Measurements from ENCODE around the gene C19orf12. TPM values are rescaled to one million over a fixed set of nuclear protein-coding genes. Genes with fewer than 3 reads are reported as not detected.

C19orf12 gene
- total RNA-seq, 5 donors from 2014 or later (not counting 1 experiment from before 2014, with no cell fraction given), result 25.1 to 38.7 (median 34.2) TPM

DNA sequence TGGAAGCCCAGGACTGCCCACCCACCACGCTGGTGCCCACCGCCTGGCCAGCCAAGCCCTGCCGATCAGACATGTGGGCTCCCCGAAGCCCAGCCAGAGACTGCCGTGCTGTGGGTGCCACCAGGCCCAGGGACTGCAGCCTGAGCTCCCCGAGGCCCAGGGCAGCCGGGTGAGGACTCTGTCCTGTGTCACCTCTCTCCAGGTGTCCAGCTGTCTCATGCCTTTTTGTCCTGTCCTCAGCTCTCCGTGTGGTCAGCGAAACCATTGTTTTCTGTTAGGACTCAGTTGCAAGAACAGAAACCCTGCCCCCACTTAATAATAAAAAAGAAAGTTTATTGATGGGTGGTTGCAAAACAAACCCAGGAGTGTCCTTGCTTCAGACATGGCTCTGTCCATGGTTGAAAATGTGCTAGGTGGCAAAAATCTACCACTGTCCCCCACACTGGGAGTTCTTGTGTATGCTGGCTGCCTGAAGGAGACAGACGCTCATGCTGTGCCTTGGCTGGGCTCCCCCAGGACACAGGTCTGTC lies 39.9 kb downstream of the C19orf12 start:
- Histone ChIP-seq H3K4me1 (ENCODE audit: control insufficient read depth in 1 of 2, extremely low read depth in 1 of 2, insufficient read depth in 2 of 2, low read length in 2 of 2) (peaks cover 69 to 100% of the 10 kb centered on the region in 2 experiments), H3K27ac (ENCODE audit: low read length) (peak overlapping the region; percentile 64), H3K36me3 (ENCODE audit: control insufficient read depth in 2 of 2, extremely low read depth in 1 of 2, insufficient read depth in 1 of 2, low read length in 1 of 2) (peaks cover 14 to 56% of the 10 kb centered on the region in 2 donors), H3K4me3 (ENCODE audit: control insufficient read depth in 1 of 2, extremely low read depth in 1 of 2, low read length in 1 of 2) (peak overlapping the region in 1 of 2 donors; percentile 26), H3K9me3 (no peaks in the 10 kb centered on the region), H3K27me3 (replicated peaks in 1 of 2; ENCODE audit: control insufficient read depth in 2 of 2, extremely low read depth in 1 of 2, insufficient read depth in 2 of 2, low read length in 1 of 2) (no peaks in the 10 kb centered on the region)
- Mint-ChIP-seq H3K27ac (peak overlapping the region; percentile 90), H3K36me3 (peaks cover 23% of the 10 kb centered on the region), H3K4me1 (peaks cover 73 to 93% (median 91%) of the 10 kb centered on the region in 3 donors), H3K4me3 (peak overlapping the region in 1 of 3 donors; percentile 67), H3K27me3 (no peaks in the 10 kb centered on the region), H3K9me3 (no peaks in the 10 kb centered on the region)
- WGBS (ENCODE audit: insufficient coverage), result 83% methylated on average over 7 of the region's 10 CpGs
- ChIA-PET POLR2A (interaction anchor here in 1 of 2 donors (0.5 to 0.6 kb wide), 2 partner anchors 24 to 463 kb away, joined by 3 to 10 read pairs; no protein-coding TSS in a partner anchor), CTCF (interaction anchor here in 1 of 2 donors (0.6 to 1.3 kb wide), 2 partner anchors 41 to 60 kb away, joined by 3 to 8 read pairs; no protein-coding TSS in a partner anchor)
- DNase-seq (no peak), ATAC-seq (replicated peaks in 1 of 4) (no peak)

DNA sequence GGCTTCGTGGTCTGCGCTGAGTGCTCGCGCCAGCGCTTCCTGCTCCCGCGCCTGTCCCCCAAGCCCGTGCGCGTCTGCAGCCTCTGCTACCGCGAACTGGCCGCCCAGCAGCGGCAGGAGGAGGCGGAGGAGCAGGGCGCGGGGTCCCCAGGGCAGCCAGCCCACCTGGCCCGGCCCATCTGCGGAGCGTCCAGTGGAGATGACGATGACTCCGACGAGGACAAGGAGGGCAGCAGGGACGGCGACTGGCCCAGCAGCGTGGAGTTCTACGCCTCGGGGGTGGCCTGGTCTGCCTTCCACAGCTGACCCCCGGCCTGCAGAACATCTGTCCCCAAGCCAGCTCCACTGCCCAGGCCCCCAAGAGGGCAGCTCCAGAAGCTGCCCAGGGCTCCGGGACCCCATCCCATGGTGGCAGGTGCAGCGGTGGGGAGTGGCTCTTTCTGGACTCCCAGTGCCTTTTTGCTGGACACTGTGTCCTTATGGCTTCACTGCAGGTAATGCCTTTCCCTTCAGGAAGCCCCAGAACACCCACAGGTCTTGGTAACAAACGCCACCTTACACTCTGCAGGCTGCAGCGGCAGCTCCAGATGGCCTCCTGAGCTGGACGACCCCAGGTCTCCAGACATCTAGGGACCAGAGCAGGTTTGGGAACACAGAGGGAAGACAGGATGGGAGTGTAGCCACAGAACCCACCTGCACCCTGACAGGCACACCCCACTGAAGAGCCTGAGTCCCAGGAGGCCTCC lies 40.5 kb downstream of the C19orf12 start:
- ATAC-seq (replicated peaks in 1 of 4) (no peak), DNase-seq (no peak)
- Mint-ChIP-seq H3K9me3 (no peaks in the 10 kb centered on the region), H3K4me3 (peak overlapping the region in 1 of 3 donors; percentile 67), H3K4me1 (peaks cover 73 to 93% (median 92%) of the 10 kb centered on the region in 3 donors), H3K36me3 (peaks cover 27% of the 10 kb centered on the region), H3K27me3 (no peaks in the 10 kb centered on the region), H3K27ac (peak overlapping the region; percentile 90)
- POLR2A ChIA-PET, result interaction anchor here (0.6 kb wide), 2 partner anchors 25 to 38 kb away, joined by 3 read pairs; no protein-coding TSS in a partner anchor
- Histone ChIP-seq H3K4me3 (ENCODE audit: control insufficient read depth in 1 of 2, extremely low read depth in 1 of 2, low read length in 1 of 2) (no peak overlapping the region), H3K9me3 (no peaks in the 10 kb centered on the region), H3K4me1 (ENCODE audit: control insufficient read depth in 1 of 2, extremely low read depth in 1 of 2, insufficient read depth in 2 of 2, low read length in 2 of 2) (peaks cover 63 to 100% of the 10 kb centered on the region in 2 experiments), H3K36me3 (ENCODE audit: control insufficient read depth in 2 of 2, extremely low read depth in 1 of 2, insufficient read depth in 1 of 2, low read length in 1 of 2) (peaks cover 14 to 61% of the 10 kb centered on the region in 2 donors), H3K27ac (ENCODE audit: low read length) (peak overlapping the region; percentile 97), H3K27me3 (replicated peaks in 1 of 2; ENCODE audit: control insufficient read depth in 2 of 2, extremely low read depth in 1 of 2, insufficient read depth in 2 of 2, low read length in 1 of 2) (no peaks in the 10 kb centered on the region)
- 87% methylated on average over 33 of the region's 34 CpGs for WGBS (ENCODE audit: insufficient coverage)
- CTCF ChIA-PET, result interaction anchor here in 1 of 2 donors (0.6 kb wide), 1 partner anchor 60 kb away, joined by 8 read pairs; no protein-coding TSS in a partner anchor

DNA sequence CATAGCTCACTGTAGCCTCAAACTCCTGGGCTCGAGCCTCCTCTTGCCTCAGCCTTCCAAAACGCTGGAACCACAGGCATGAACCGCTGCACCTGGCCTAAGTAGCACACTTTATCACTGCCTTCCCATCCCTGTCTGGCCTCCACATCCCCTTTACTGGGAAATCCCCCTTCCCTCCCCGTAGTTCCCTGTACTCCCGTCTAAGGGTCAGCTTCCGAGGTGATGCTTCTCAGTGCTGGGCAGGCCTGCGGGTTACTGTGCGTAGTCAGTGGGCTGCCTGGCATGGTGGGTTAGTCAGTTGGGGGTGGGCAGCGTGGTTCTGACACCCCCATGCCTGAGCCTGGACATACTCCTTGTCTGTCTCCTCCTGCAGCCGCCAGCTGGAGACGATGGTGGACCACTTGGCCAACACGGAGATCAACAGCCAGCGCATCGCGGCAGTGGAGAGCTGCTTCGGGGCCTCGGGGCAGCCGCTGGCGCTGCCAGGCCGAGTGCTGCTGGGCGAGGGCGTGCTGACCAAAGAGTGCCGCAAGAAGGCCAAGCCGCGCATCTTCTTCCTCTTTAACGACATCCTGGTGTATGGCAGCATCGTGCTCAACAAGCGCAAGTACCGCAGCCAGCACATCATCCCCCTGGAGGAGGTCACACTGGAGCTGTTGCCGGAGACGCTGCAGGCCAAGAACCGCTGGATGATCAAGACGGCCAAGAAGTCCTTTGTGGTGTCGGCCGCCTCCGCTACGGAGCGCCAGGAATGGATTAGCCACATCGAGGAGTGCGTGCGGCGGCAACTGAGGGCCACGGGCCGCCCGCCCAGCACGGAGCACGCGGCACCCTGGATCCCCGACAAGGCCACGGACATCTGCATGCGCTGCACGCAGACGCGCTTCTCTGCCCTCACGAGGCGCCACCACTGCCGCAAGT lies 41.4 kb downstream of the C19orf12 start:
- H3K4me3 ChIP-seq (ENCODE audit: control insufficient read depth in 1 of 2, extremely low read depth in 1 of 2, low read length in 1 of 2), result peak overlapping the region; percentile 11 to 39
- 77% methylated on average over 54 of the region's 57 CpGs for WGBS (ENCODE audit: insufficient coverage)
- peaks cover 80 to 95% (median 94%) of the 10 kb centered on the region in 3 donors for H3K4me1 Mint-ChIP-seq
- no peak for DNase-seq
- H3K27ac ChIP-seq (ENCODE audit: low read length), result peak overlapping the region; percentile 97
- ATAC-seq (replicated peaks in 1 of 4), result no peak
- H3K36me3 Mint-ChIP-seq, result peaks cover 28% of the 10 kb centered on the region
- no peaks in the 10 kb centered on the region for H3K9me3 ChIP-seq
- H3K36me3 ChIP-seq (ENCODE audit: control insufficient read depth in 2 of 2, extremely low read depth in 1 of 2, insufficient read depth in 1 of 2, low read length in 1 of 2), result peaks cover 14 to 58% of the 10 kb centered on the region in 2 donors
- H3K27ac Mint-ChIP-seq, result peak overlapping the region; percentile 95 to 97
- ChIA-PET POLR2A (interaction anchor here (0.6 to 1.6 kb wide), 4 partner anchors 39 to 68 kb away, joined by 3 to 14 read pairs (median 4); partner anchors contain the start of gene POP4 (in 1 of the 2)), CTCF (interaction anchor here in 1 of 2 donors (0.6 to 3.0 kb wide), 8 partner anchors 9 to 113 kb away, joined by 3 to 44 read pairs (median 7); partner anchors contain the start of genes C19orf12, PLEKHF1 and POP4)
- H3K27me3 Mint-ChIP-seq, result no peaks in the 10 kb centered on the region
- peaks cover 68 to 100% of the 10 kb centered on the region in 2 experiments for H3K4me1 ChIP-seq (ENCODE audit: control insufficient read depth in 1 of 2, extremely low read depth in 1 of 2, insufficient read depth in 2 of 2, low read length in 2 of 2)
- peak overlapping the region; percentile 28 to 89 (median 62) for H3K4me3 Mint-ChIP-seq
- H3K27me3 ChIP-seq (replicated peaks in 1 of 2; ENCODE audit: control insufficient read depth in 2 of 2, extremely low read depth in 1 of 2, insufficient read depth in 2 of 2, low read length in 1 of 2), result no peaks in the 10 kb centered on the region
- H3K9me3 Mint-ChIP-seq, result no peaks in the 10 kb centered on the region

DNA sequence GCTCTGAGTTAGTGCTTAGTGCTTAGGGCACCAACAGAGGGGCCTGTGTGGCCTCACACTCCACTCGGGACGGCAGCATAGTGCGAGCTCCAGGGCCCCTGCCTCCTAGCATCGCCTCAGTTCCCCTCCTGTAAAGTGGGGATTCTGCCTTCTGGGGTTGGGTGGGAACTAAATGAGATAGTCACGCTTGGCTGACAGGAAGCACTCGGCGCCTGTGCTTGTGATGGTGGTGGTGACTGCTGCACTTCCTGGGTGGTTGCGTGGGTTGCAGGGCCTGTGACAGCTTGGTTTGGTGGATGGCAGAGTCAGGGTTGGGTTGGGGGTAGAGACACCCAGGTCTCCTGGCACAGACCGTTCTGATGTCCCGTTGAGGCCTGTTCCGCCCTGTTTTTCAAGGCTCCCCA lies 42.1 kb downstream of the C19orf12 start:
- 0% methylated on average over 8 of the region's 11 CpGs for WGBS (ENCODE audit: insufficient coverage)
- H3K27ac ChIP-seq (ENCODE audit: low read length), result peak overlapping the region; percentile 97
- POLR2A ChIA-PET, result interaction anchor here (0.6 to 1.6 kb wide), 8 partner anchors 11 to 1542 kb away, joined by 3 to 14 read pairs (median 4); partner anchors contain the start of gene POP4 (in 1 of the 2)
- Mint-ChIP-seq H3K9me3 (no peaks in the 10 kb centered on the region), H3K36me3 (peaks cover 28% of the 10 kb centered on the region), H3K4me3 (peak overlapping the region; percentile 58 to 89 (median 62)), H3K27me3 (no peaks in the 10 kb centered on the region), H3K27ac (peak overlapping the region; percentile 95 to 97), H3K4me1 (peaks cover 80 to 95% (median 94%) of the 10 kb centered on the region in 3 donors)
- ATAC-seq (replicated peaks in 1 of 4) (peak; percentile 82 to 91 (median 82)), DNase-seq (peak; percentile 66 to 93 (median 88))
- peaks cover 14 to 53% of the 10 kb centered on the region in 2 donors for H3K36me3 ChIP-seq (ENCODE audit: control insufficient read depth in 2 of 2, extremely low read depth in 1 of 2, insufficient read depth in 1 of 2, low read length in 1 of 2)
- H3K4me3 ChIP-seq (ENCODE audit: control insufficient read depth in 1 of 2, extremely low read depth in 1 of 2, low read length in 1 of 2), result peak overlapping the region; percentile 39 to 46
- CTCF ChIA-PET, result interaction anchor here (0.6 to 3.0 kb wide), 13 partner anchors 8 to 114 kb away, joined by 3 to 44 read pairs (median 6); partner anchors contain the start of genes C19orf12 (in 1 of the 2), PLEKHF1 (in 1 of the 2) and POP4 (in 1 of the 2)
- peaks cover 71 to 100% of the 10 kb centered on the region in 2 experiments for H3K4me1 ChIP-seq (ENCODE audit: control insufficient read depth in 1 of 2, extremely low read depth in 1 of 2, insufficient read depth in 2 of 2, low read length in 2 of 2)
- no peaks in the 10 kb centered on the region for H3K9me3 ChIP-seq
- no peaks in the 10 kb centered on the region for H3K27me3 ChIP-seq (replicated peaks in 1 of 2; ENCODE audit: control insufficient read depth in 2 of 2, extremely low read depth in 1 of 2, insufficient read depth in 2 of 2, low read length in 1 of 2)

DNA sequence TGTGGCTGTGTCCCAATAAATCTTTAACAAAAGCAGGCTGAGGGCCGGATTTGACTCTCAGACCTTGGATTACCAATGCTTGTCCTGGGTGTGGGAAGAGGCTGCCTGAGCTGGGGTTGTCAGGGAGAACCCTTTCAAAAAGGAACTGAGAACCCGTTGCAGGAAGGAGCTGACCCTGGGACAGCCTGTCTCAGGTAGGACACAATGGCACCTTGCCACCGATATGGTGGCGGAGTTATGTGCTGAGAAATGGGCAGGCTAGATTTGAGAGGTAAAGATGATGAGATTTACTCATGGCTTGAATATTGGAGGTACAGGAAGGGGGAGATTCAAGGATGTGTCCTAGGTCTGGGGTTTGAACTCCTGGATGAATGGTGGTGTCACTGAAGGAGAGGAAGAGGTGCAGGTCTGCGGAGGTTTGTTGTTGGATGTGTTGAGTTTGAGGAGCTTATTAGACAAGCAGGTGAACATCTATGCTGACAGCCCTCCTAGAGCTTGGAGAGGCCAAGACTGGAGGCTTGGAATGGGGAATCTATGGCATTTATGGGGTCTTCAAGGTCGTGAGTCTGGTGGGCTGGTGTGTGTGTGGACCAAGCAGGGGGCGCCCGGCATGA lies 42.6 kb downstream of the C19orf12 start:
- no peaks in the 10 kb centered on the region for H3K27me3 ChIP-seq (replicated peaks in 1 of 2; ENCODE audit: control insufficient read depth in 2 of 2, extremely low read depth in 1 of 2, insufficient read depth in 2 of 2, low read length in 1 of 2)
- ATAC-seq (replicated peaks in 1 of 4) (no peak), DNase-seq (peak in 1 of 35 experiments; percentile 46)
- Mint-ChIP-seq H3K36me3 (peaks cover 28% of the 10 kb centered on the region), H3K27me3 (no peaks in the 10 kb centered on the region), H3K27ac (peak overlapping the region; percentile 95 to 97), H3K4me1 (peaks cover 82 to 96% (median 94%) of the 10 kb centered on the region in 3 donors), H3K9me3 (no peaks in the 10 kb centered on the region), H3K4me3 (peak overlapping the region; percentile 58 to 89 (median 62))
- CTCF ChIA-PET, result interaction anchor here (0.8 to 3.0 kb wide), 16 partner anchors 8 to 66 kb away, joined by 3 to 44 read pairs (median 6); partner anchors contain the start of genes C19orf12 (in 1 of the 2) and POP4 (in 1 of the 2)
- H3K27ac ChIP-seq (ENCODE audit: low read length), result peak overlapping the region; percentile 97
- peaks cover 73 to 100% of the 10 kb centered on the region in 2 experiments for H3K4me1 ChIP-seq (ENCODE audit: control insufficient read depth in 1 of 2, extremely low read depth in 1 of 2, insufficient read depth in 2 of 2, low read length in 2 of 2)
- peaks cover 14 to 50% of the 10 kb centered on the region in 2 donors for H3K36me3 ChIP-seq (ENCODE audit: control insufficient read depth in 2 of 2, extremely low read depth in 1 of 2, insufficient read depth in 1 of 2, low read length in 1 of 2)
- POLR2A ChIA-PET, result interaction anchor here (0.6 to 1.6 kb wide), 10 partner anchors 9 to 1542 kb away, joined by 3 to 14 read pairs (median 4); partner anchors contain the start of gene POP4 (in 1 of the 2)
- peak overlapping the region; percentile 39 to 46 for H3K4me3 ChIP-seq (ENCODE audit: control insufficient read depth in 1 of 2, extremely low read depth in 1 of 2, low read length in 1 of 2)
- H3K9me3 ChIP-seq, result no peaks in the 10 kb centered on the region
- 47% methylated on average over 7 of the region's 8 CpGs for WGBS (ENCODE audit: insufficient coverage)
